Stomach (tissue), 9 donors: ENCODE data around the gene FAM107B. TPM values are rescaled to one million over a fixed set of nuclear protein-coding genes. Genes with fewer than 3 reads are reported as not detected.
A peak's percentile ranks its signal among the peaks of the same experiment; 100 is the strongest.
"Not testable (repeated sequence)": the region's sequence is repeated elsewhere in the genome, so short reads cannot be mapped to it uniquely, and the experiment has no call there.

ENCODE experiments used
- DNase-seq, 2 donors: peaks; one replicate each; pipeline versions ENCODE4 v3.0.0 to v3.0.0-alpha.2; 2013 to 2019
- H3K27ac ChIP-seq, 5 donors: fragments of 200-600 bp in 4 of 5; sonication (generic) in 4 of 5; one replicate each; pipeline ENCODE4 v1.5.1; 2013 to 2019; ENCODE audit warnings: mild to moderate bottlenecking in 1 of 5, moderate library complexity in 1 of 5
- H3K27me3 ChIP-seq, 3 donors: fragments of 200-600 bp; sonication (generic); one replicate each; pipeline ENCODE4 v1.5.1; 2017 to 2019; ENCODE audit warnings: mixed run types in 1 of 3
- H3K36me3 ChIP-seq, 4 donors: fragments of 200-600 bp; sonication (generic); 1 replicate in 3 of 4; 2 replicates in 1 of 4; pipeline ENCODE4 v1.5.1; 2016 to 2019
- H3K4me1 ChIP-seq, 4 donors: fragments of 200-600 bp; sonication (generic); one replicate each; pipeline ENCODE4 v1.5.1; 2016 to 2019
- H3K4me3 ChIP-seq, 4 donors: fragments of 200-600 bp; sonication (generic) in 3 of 4; one replicate each; pipeline ENCODE4 v1.5.1; 2016 to 2019; ENCODE audit warnings: mild to moderate bottlenecking in 1 of 4
- H3K9me3 ChIP-seq, 4 donors: fragments of 200-600 bp; sonication (generic); one replicate each; pipeline ENCODE4 v1.5.1; 2016 to 2019
- EP300 ChIP-seq: sonication (generic); formaldehyde crosslinking; IDR thresholded peaks from one replicate; pipeline ENCODE4 v1.6.1; 2017; ENCODE audit warnings: antibody characterized with exemption
- POLR2A ChIP-seq, 4 donors: fragments of 450-650 bp; IDR thresholded peaks; one replicate each; pipeline ENCODE4 v1.6.1; 2016; ENCODE audit warnings: antibody characterized with exemption in 4 of 4, control low read depth in 2 of 4, mild to moderate bottlenecking in 1 of 4, moderate library complexity in 1 of 4
- POLR2AphosphoS5 ChIP-seq, 3 donors: sonication (generic); formaldehyde crosslinking; IDR thresholded peaks; one replicate each; pipeline ENCODE4 v1.6.1; 2016; ENCODE audit warnings: antibody characterized with exemption in 3 of 3
- WGBS, 5 donors: extraction: QIAGEN DNeasy Blood & Tissue Kit in 3 of 5; methylation state at CpG; one replicate each; pipeline versions ENCODE4 v1.1.5 to v1.1.7; 2013 to 2018; 5-methylcytosine and 5-hydroxymethylcytosine counted together
- intact Hi-C: fragments of 100-400 bp; cut with DNase I; formaldehyde crosslinking; loops from one replicate; pipeline ENCODE4 v1.15.1; 2023; ENCODE audit warnings: low total_unique reads
- polyA plus RNA-seq, 3 donors: library from polyadenylated mRNA; stranded (reverse); fragments of 200-250 nt; gene quantifications; one replicate each; pipeline ENCODE4 v1.2.3, GENCODE V29; 2013
- total RNA-seq, 5 donors: library from RNA; depleted of rRNA; stranded (reverse); fragments of >200 nt; gene quantifications; one replicate each; pipeline versions ENCODE4 v1.1.0 to v1.2.3, GENCODE V29; 2014 to 2016
- TF ChIP-seq, protein P1 (sequence below), 7 experiments: fragments of 450-650 bp in 4 of 7; fragments of 200-600 bp in 3 of 7; sonication (generic) in 3 of 7; IDR thresholded peaks; one replicate each; pipeline ENCODE4 v1.5.1; 2016 to 2019; ENCODE audit warnings: antibody characterized with exemption in 7 of 7, control low read depth in 2 of 7, mild to moderate bottlenecking in 1 of 7
- donor health status: healthy with polysubstance abuse.
- donor health status: Bipolar disorder and iron deficiency.
- donor health status: healthy.

The FAM107B gene
- total and polyA plus RNA-seq, 8 donors, result 18.7 to 397 (median 160) TPM

DNA sequence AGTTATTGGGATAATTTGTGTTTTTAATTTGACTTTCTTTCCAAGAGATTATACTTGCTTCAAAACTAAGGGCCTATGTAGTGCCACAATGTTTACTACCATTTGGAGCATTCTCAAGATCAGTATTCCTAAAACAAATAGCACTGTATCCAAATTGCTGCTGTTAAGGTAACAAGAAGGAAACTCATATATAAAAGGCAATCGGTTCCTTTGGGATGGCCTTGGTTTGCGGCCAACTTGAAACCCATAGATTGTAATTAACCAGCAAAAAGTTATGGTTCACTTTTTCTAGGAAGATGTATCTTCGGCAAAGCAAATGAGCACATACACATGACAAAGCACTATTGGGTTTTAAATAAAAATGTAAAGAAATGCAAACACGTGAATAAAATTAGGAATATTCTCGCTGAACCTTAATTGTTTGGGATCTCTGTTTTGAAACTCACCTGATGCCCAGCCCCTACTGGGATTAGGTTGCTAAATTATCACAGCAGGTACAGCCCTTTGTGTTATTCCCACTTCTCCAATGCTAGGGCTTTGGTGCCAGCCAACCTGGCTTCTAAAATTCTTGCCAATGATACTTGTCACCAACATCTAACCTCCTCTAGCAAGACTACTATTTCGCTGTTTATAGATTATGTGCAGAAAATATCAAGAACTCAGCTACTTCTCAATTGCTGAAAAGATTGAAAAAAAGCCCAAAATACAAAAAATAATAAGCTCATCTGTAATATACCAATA, 47.1 kb upstream of the FAM107B start:
- H3K27me3 ChIP-seq, result no peaks in the 10 kb centered on the region
- peaks cover 0 to 19% (median 1%) of the 10 kb centered on the region in 4 donors for H3K4me1 ChIP-seq
- H3K9me3 ChIP-seq, result no peaks in the 10 kb centered on the region
- intact Hi-C loops, result loop anchor here (10.0 kb wide), 2 partner anchors 287 to 317 kb away; no protein-coding TSS in a partner anchor
- no peak for TF ChIP-seq POLR2A (IDR thresholded peaks at IDR 0.05)
- TF ChIP-seq EP300, result no peak
- no peak for TF ChIP-seq POLR2AphosphoS5 (IDR thresholded peaks at IDR 0.05)
- TF ChIP-seq, protein P1, sequence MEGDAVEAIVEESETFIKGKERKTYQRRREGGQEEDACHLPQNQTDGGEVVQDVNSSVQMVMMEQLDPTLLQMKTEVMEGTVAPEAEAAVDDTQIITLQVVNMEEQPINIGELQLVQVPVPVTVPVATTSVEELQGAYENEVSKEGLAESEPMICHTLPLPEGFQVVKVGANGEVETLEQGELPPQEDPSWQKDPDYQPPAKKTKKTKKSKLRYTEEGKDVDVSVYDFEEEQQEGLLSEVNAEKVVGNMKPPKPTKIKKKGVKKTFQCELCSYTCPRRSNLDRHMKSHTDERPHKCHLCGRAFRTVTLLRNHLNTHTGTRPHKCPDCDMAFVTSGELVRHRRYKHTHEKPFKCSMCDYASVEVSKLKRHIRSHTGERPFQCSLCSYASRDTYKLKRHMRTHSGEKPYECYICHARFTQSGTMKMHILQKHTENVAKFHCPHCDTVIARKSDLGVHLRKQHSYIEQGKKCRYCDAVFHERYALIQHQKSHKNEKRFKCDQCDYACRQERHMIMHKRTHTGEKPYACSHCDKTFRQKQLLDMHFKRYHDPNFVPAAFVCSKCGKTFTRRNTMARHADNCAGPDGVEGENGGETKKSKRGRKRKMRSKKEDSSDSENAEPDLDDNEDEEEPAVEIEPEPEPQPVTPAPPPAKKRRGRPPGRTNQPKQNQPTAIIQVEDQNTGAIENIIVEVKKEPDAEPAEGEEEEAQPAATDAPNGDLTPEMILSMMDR (IDR thresholded peaks at IDR 0.05), result no peak
- H3K4me3 ChIP-seq, result no peak overlapping the region
- H3K27ac ChIP-seq, result no peak overlapping the region
- DNase-seq, result no peak
- WGBS, 5 donors, result 70 to 79% (median 73%) methylated on average over 6 of the region's 6 CpGs
- H3K36me3 ChIP-seq, result no peaks in the 10 kb centered on the region

DNA sequence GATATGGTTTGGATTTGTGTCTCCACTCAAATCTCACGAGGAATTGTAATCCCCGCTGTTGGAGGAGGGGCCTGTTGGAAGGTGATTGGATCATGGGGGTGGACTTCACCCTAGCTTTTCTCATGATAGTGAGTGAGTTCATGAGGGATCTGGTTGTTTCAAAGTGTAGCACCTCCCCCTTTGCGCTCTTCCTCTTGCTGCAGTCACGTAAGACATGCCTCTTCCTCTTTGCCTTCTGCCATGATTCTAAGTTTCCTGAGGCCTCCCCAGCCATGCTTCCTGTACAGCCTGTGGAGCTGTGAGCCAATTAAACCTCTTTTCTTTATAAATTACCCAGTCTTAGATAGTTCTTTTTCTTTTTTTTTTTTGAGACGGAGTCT, 46.1 kb upstream of the FAM107B start:
- WGBS, 5 donors, result 92 to 98% (median 94%) methylated on average over 5 of the region's 5 CpGs
- no peaks in the 10 kb centered on the region for H3K36me3 ChIP-seq
- no peaks in the 10 kb centered on the region for H3K27me3 ChIP-seq
- H3K9me3 ChIP-seq, result no peaks in the 10 kb centered on the region
- DNase-seq, result no peak
- H3K4me3 ChIP-seq, result no peak overlapping the region
- TF ChIP-seq EP300 (no peak), POLR2AphosphoS5 (IDR thresholded peaks at IDR 0.05) (no peak), POLR2A (IDR thresholded peaks at IDR 0.05) (no peak)
- TF ChIP-seq, protein P1 (IDR thresholded peaks at IDR 0.05), result no peak
- intact Hi-C loops, result loop anchor here (10.0 kb wide), 2 partner anchors 286 to 316 kb away; no protein-coding TSS in a partner anchor
- peaks cover 0 to 19% (median 1%) of the 10 kb centered on the region in 4 donors for H3K4me1 ChIP-seq
- no peak overlapping the region for H3K27ac ChIP-seq

DNA sequence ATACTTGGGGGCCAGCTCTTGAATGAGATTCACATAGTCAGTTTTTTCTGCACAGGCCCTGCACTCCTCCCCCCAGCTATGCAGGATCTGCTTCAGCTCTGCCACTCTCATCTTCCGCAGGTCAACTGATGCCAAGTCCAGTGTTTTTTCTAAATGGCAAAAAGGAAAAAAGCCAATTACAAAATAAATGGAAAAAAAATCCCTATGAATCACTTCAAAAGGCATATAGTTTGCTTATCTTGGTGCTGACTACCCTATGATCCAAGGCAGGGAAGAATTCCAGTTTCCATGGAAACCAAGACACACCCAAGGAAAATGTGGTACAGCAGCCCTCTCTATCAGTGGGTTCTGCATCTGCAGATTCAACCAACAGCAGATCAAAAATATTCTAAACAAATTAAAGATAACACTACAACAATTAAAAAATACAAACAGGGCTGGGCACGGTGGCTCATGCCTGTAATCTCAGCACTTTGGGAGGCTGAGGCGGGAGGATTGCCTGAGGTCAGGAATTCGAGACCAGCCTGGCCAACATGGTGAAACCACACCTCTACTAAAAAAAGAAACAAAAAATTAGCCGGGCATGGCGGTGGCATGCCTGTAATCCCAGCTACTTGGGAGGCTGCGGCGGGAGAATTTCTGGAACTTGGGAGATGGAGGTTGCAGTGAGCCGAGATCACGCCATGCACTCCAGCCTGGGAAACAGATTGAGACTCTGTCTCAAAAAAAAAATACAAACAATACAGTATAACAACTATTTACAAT, 45.5 kb upstream of the FAM107B start:
- H3K27ac ChIP-seq, result no peak overlapping the region
- intact Hi-C loops, result loop anchor here (10.0 kb wide), 2 partner anchors 285 to 315 kb away; no protein-coding TSS in a partner anchor
- no peak for TF ChIP-seq POLR2A (IDR thresholded peaks at IDR 0.05)
- TF ChIP-seq, protein P1 (IDR thresholded peaks at IDR 0.05), result no peak
- no peak for TF ChIP-seq EP300
- TF ChIP-seq POLR2AphosphoS5 (IDR thresholded peaks at IDR 0.05), result no peak
- H3K4me3 ChIP-seq, result no peak overlapping the region
- peak in 1 of 2 donors; percentile 35 for DNase-seq
- no peaks in the 10 kb centered on the region for H3K36me3 ChIP-seq
- H3K4me1 ChIP-seq, result peaks cover 0 to 19% (median 1%) of the 10 kb centered on the region in 4 donors
- H3K9me3 ChIP-seq, result no peaks in the 10 kb centered on the region
- 88 to 95% (median 93%) methylated on average over 10 of the region's 10 CpGs for WGBS, 5 donors
- H3K27me3 ChIP-seq, result no peaks in the 10 kb centered on the region

DNA sequence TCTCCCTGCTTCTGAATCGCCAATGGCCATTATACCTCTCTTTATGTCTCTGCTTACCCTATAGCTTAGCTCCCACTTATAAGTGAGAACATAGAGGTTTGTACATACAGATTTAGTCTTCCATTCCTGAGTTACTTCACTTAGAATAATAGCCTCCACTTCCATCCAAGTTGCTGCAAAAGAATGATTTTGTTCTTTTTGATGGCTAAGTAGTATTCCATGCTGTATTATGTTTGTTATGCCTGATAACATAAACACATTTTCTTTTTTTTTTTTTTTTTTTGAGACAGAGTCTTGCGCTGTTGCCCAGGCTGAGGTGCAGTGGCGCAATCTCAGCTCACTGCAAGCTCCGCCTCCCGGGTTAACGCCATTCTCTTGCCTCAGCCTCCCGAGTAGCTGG, 42.0 kb upstream of the FAM107B start:
- H3K36me3 ChIP-seq, H3K27ac ChIP-seq, intact Hi-C loops, DNase-seq, H3K4me1 ChIP-seq, H3K4me3 ChIP-seq, H3K9me3 ChIP-seq, H3K27me3 ChIP-seq: not testable (repeated sequence)
- 91 to 100% (median 98%) methylated on average over 7 of the region's 7 CpGs for WGBS, 5 donors
